ENCODE results near the gene ATP2B2. TPM values are rescaled to one million over a fixed set of nuclear protein-coding genes. Genes with fewer than 3 reads are reported as not detected.

The ATP2B2 gene
- total and polyA plus RNA-seq, 2 of the 8 experiments (the other 6 are each of a cell fraction or from before 2014, with no cell fraction given), result 0.14 to 1.2 TPM

GRCh38 chr3:10449436-10449835 is 56.0 kb downstream of the ATP2B2 start:
- Histone ChIP-seq H2AFZ (ENCODE audit: low read length) (no peak overlapping the region), H3K79me1 (ENCODE audit: low read depth, low read length) (no peaks in the 10 kb centered on the region), H2AK5ac (ENCODE audit: low read depth, low read length) (no peak overlapping the region), H3K14ac (ENCODE audit: insufficient read length) (no peak overlapping the region), H2BK20ac (ENCODE audit: low read length) (no peak overlapping the region), H2BK15ac (ENCODE audit: low read length) (no peak overlapping the region), H3K4me2 (ENCODE audit: insufficient read depth in 1 of 2, low read depth in 2 of 2, low read length in 2 of 2) (no peak overlapping the region), H2BK12ac (ENCODE audit: low read depth, low read length) (no peak overlapping the region), H3K4ac (replicated peaks; ENCODE audit: insufficient read length, low read depth, low read length) (no peak overlapping the region), H3K18ac (ENCODE audit: extremely low read depth, low read length) (no peak overlapping the region), H3K4me3 (ENCODE audit: extremely low read depth in 1 of 4, insufficient read depth in 2 of 4, low read depth in 3 of 4, low read length in 4 of 4) (no peak overlapping the region), H3K9me3 (ENCODE audit: insufficient read depth in 2 of 2, low read depth in 1 of 2, low read length in 1 of 2) (no peaks in the 10 kb centered on the region), H4K91ac (replicated peaks; ENCODE audit: insufficient read length, low read length) (no peak overlapping the region), H3K4me1 (replicated peaks in 1 of 4; ENCODE audit: control insufficient read depth in 3 of 4, insufficient read depth in 4 of 4, low read length in 3 of 4) (peaks cover 0 to 2% (median 0%) of the 10 kb centered on the region in 4 experiments; a peak in 3 of 7 replicates), H3K23me2 (ENCODE audit: low read depth, low read length) (peaks cover 3% of the 10 kb centered on the region; the same call in 1 of the 2 replicates), H3K27me3 (replicated peaks in 1 of 4; ENCODE audit: control insufficient read depth in 3 of 4, extremely low read depth in 1 of 4, insufficient read depth in 3 of 4, low read length in 3 of 4) (0 out of 7 replicates have a peak, but pooled peaks cover 0 to 2% (median 0%) of the 10 kb centered on the region in 4 experiments), H3K36me3 (ENCODE audit: control insufficient read depth in 2 of 4, insufficient read depth in 4 of 4, low read length in 3 of 4) (no peaks in the 10 kb centered on the region), H3K27ac (ENCODE audit: low read depth, low read length) (no peak overlapping the region), H4K8ac (ENCODE audit: extremely low read depth, insufficient read depth, low read length) (no peak overlapping the region), H4K5ac (ENCODE audit: insufficient read length, low read depth, low read length) (no peak overlapping the region), H3K9ac (replicated peaks in 1 of 4; ENCODE audit: extremely low read depth in 1 of 4, low read depth in 3 of 4, low read length in 3 of 4) (no peak overlapping the region), H2BK5ac (ENCODE audit: low read depth, low read length) (no peak overlapping the region; the same call in 1 of the 2 replicates), H3K56ac (replicated peaks; ENCODE audit: insufficient read length, low read depth, low read length) (no peak overlapping the region), H3K79me2 (ENCODE audit: control insufficient read depth in 1 of 2, insufficient read depth in 2 of 2, low read length in 2 of 2) (no peaks in the 10 kb centered on the region), H4K20me1 (replicated peaks in 1 of 2; ENCODE audit: control insufficient read depth in 1 of 2, insufficient read depth in 2 of 2, low read length in 2 of 2) (no peaks in the 10 kb centered on the region), H2BK120ac (replicated peaks; ENCODE audit: low read depth, low read length) (no peak overlapping the region), H3K23ac (ENCODE audit: insufficient read length) (no peak overlapping the region)
- 89% methylated on average over 13 of the region's 18 CpGs; no CpG with 5 or more reads in 1 of the 2 experiments for WGBS, 2 experiments (ENCODE audit: extremely low coverage in 1 of 2, insufficient coverage in 1 of 2, insufficient read length in 1 of 2, insufficient replicate concordance in 2 of 2, low coverage in 1 of 2, low lambda C conversion rate in 2 of 2, missing lambda C conversion rate in 1 of 2)
- POLR2A ChIA-PET (ENCODE audit: partially characterized antibody), result no interaction called here
- TF ChIP-seq BACH1 (IDR thresholded peaks at IDR 0.05; ENCODE audit: low read length) (no peak), MAX (IDR thresholded peaks at IDR 0.05) (no peak), SIRT6 (IDR thresholded peaks at IDR 0.05; ENCODE audit: low read length) (no peak)
- FAIRE-seq, result no peak
- CTCF ChIA-PET (ENCODE audit: partially characterized antibody), result interaction anchor here (1.3 to 2.2 kb wide), 2 partner anchors 11 to 289 kb away, joined by 3 to 6 read pairs; no protein-coding TSS in a partner anchor
- no peak for DNase-seq (ENCODE audit: low read depth in 1 of 2, low spot score in 2 of 2)

Data from H1 (cell line).